ENCODE measurements around the gene SIRPG. TPM values are rescaled to one million over a fixed set of nuclear protein-coding genes. Genes with fewer than 3 reads are reported as not detected.

Gene SIRPG
- total and polyA plus RNA-seq, 8 donors: 0.15 to 0.58 (median 0.34) TPM; not detected in 1

DNA sequence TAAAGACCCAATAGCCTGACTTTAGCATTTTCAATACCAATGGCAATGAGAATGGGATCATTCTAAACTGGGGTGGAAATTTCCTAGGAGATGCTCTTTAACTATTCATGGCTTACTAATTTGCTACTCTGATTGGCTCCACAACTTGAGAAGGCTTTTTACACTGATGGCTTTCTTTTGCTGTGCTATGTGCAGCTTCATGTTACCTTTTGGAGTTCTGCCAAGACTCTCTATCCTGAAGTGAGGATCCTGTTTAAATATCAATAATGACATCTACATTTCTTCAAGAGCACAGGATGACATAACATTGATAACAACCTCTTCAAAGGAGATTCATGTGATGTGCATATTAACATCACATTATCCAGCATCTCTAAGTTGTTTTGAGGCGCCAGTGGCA lies 43.4 kb upstream of the SIRPG start:
- peaks cover 0 to 7% of the 10 kb centered on the region in 2 donors for H3K27me3 ChIP-seq
- DNase-seq (no peak), ATAC-seq (no peak)
- TF ChIP-seq, protein P1, sequence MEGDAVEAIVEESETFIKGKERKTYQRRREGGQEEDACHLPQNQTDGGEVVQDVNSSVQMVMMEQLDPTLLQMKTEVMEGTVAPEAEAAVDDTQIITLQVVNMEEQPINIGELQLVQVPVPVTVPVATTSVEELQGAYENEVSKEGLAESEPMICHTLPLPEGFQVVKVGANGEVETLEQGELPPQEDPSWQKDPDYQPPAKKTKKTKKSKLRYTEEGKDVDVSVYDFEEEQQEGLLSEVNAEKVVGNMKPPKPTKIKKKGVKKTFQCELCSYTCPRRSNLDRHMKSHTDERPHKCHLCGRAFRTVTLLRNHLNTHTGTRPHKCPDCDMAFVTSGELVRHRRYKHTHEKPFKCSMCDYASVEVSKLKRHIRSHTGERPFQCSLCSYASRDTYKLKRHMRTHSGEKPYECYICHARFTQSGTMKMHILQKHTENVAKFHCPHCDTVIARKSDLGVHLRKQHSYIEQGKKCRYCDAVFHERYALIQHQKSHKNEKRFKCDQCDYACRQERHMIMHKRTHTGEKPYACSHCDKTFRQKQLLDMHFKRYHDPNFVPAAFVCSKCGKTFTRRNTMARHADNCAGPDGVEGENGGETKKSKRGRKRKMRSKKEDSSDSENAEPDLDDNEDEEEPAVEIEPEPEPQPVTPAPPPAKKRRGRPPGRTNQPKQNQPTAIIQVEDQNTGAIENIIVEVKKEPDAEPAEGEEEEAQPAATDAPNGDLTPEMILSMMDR (IDR thresholded peaks at IDR 0.05): no peak
- no peak overlapping the region for H3K27ac ChIP-seq
- intact Hi-C loops (cut with DNase I): no loop called here
- peaks cover 0 to 11% of the 10 kb centered on the region in 2 donors for H3K4me1 ChIP-seq
- H3K9me3 ChIP-seq: no peaks in the 10 kb centered on the region
- H3K36me3 ChIP-seq: no peaks in the 10 kb centered on the region
- no peak overlapping the region for H3K4me3 ChIP-seq

DNA sequence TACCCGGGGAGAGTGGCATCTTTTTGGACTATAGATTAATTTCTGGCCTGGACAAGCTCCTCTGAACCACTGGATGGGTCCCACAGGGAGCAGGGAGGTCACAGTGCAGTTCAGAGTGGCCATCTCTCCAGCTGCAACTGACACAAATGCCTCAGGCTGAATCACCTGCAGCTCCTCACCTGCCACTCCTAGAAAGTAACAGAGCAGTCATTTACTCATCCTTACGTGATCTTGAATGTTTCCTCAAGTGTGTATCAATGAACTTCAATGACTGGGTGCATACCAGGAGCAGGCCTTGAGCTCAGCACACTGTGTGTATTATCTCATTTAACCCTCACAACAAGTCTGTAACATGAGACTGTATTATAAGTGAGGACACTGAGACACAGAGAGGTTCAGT lies 40.0 kb upstream of the SIRPG start:
- Histone ChIP-seq H3K27ac (no peak overlapping the region), H3K36me3 (no peaks in the 10 kb centered on the region), H3K4me1 (peaks cover 0 to 6% of the 10 kb centered on the region in 2 donors), H3K4me3 (no peak overlapping the region), H3K9me3 (no peaks in the 10 kb centered on the region), H3K27me3 (peaks cover 0 to 31% of the 10 kb centered on the region in 2 donors)
- DNase-seq (no peak), ATAC-seq (no peak)
- TF ChIP-seq, protein P1 (IDR thresholded peaks at IDR 0.05): no peak
- intact Hi-C loops (cut with DNase I): no loop called here

DNA sequence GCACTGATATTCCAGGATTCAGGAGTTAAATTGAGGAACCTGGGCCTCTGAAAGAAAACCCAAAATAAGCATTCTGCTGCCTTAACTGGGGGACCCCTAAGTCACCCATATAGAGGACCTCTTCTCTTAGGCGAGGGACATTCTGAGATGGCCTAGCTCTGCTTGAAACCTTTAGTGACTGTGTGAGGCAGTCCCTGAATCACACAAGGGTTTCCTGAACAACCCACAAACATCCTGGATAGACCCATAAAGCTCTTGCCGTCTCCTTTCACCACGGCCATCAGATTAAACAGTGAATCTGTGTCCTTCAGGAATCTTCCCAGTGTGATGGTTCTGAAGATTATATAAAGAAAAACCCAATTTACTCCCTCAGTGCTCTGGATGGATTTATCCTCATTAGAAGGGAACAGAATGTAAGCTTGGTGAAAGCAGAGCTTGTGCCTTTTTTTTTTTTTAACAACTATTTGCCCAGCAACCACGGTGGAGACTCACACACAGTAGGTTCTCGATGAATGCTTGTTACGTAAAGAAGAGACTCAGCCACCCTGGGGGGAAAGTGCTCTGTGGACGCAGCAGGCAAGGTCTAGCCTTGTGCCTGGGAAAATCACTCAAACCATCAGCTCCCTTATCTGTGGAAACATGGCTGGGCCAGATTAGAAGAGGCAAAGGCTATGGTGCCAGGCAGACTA lies 39.1 kb upstream of the SIRPG start:
- no peaks in the 10 kb centered on the region for H3K4me1 ChIP-seq
- H3K9me3 ChIP-seq: no peaks in the 10 kb centered on the region
- intact Hi-C loops (cut with DNase I): no loop called here
- no peak overlapping the region for H3K27ac ChIP-seq
- peaks cover 0 to 31% of the 10 kb centered on the region in 2 donors for H3K27me3 ChIP-seq
- ATAC-seq (no peak), DNase-seq (no peak)
- no peak overlapping the region for H3K4me3 ChIP-seq
- TF ChIP-seq, protein P1 (IDR thresholded peaks at IDR 0.05): no peak
- no peaks in the 10 kb centered on the region for H3K36me3 ChIP-seq

DNA sequence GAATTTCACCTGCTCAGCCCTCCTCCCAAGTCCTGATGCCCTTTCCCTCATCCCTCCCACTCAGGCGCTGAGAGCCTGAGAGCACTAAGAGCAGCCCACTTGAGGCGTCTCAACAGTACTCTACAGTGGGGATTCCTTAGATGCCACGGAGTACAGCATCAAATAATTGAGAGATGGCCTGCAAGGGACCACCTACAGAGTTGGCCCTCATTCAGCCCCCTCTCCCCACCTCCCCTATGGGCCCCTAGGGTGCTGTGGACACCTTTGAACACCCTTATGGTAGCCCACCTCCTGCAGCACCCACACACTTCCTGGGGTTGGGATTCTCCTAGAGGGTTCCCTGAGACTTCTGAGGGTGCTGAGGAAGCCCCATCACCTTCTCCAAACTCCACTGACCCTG lies 37.1 kb upstream of the SIRPG start:
- Histone ChIP-seq H3K27ac (no peak overlapping the region), H3K36me3 (no peaks in the 10 kb centered on the region), H3K27me3 (peaks cover 0 to 31% of the 10 kb centered on the region in 2 donors), H3K4me3 (no peak overlapping the region), H3K4me1 (no peaks in the 10 kb centered on the region), H3K9me3 (no peaks in the 10 kb centered on the region)
- intact Hi-C loops (cut with DNase I): no loop called here
- DNase-seq (no peak), ATAC-seq (no peak)
- TF ChIP-seq, protein P1 (IDR thresholded peaks at IDR 0.05): no peak

DNA sequence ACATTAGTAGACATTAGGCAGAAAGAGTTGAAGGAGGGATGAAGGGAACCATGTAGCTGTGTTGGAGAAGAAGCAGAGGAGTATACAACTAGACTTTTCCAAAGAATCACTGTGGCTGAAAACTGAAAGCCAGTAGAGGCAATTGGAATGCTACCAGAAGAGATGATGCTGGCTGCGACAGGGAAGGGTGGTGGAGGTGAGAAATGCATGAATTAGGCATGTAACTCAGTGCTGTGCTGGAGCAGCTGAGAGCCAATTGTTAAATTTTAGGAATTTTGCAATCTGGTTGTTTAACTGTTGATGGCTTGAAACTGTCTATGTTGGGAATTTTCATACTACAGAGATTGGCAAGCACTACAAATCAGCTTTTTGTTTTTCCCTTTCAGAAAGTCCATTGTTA lies 35.8 kb upstream of the SIRPG start:
- DNase-seq (no peak), ATAC-seq (no peak)
- no peak overlapping the region for H3K4me3 ChIP-seq
- no peaks in the 10 kb centered on the region for H3K9me3 ChIP-seq
- H3K36me3 ChIP-seq: no peaks in the 10 kb centered on the region
- H3K27me3 ChIP-seq: peaks cover 0 to 32% of the 10 kb centered on the region in 2 donors
- intact Hi-C loops (cut with DNase I): no loop called here
- no peaks in the 10 kb centered on the region for H3K4me1 ChIP-seq
- H3K27ac ChIP-seq: no peak overlapping the region
- TF ChIP-seq, protein P1 (IDR thresholded peaks at IDR 0.05): no peak
